Adrenal gland (tissue), 19 donors: ENCODE measurements around the gene TCEAL8. TPM values are rescaled to one million over a fixed set of nuclear protein-coding genes. Genes with fewer than 3 reads are reported as not detected.

ENCODE experiments used
- DNase-seq, 7 donors: peaks; one replicate each; pipeline ENCODE4 v3.0.0-alpha.2; 2019 to 2020
- H3K27ac ChIP-seq, 5 donors: fragments of 200-600 bp; sonication (generic) in 4 of 5; 1 replicate in 3 of 5; 2 replicates in 2 of 5; pipeline versions ENCODE4 v1.5.1 to v1.8.0; 2016 to 2020; ENCODE audit warnings: mild to moderate bottlenecking in 1 of 5
- H3K27me3 ChIP-seq: fragments of 200-600 bp; 2 replicates; pipeline ENCODE4 v1.8.0; 2021
- H3K36me3 ChIP-seq, 2 donors: fragments of 200-600 bp; replicated peaks in 1 of 2; 1 replicate in 1 of 2; 2 replicates in 1 of 2; pipeline versions ENCODE4 v1.5.1 to v1.8.0; 2018 to 2022
- H3K4me1 ChIP-seq, 2 donors: fragments of 200-600 bp; replicated peaks in 1 of 2; 1 replicate in 1 of 2; 2 replicates in 1 of 2; pipeline versions ENCODE4 v1.5.1 to v1.8.0; 2018 to 2021
- H3K4me3 ChIP-seq, 4 donors: fragments of 200-600 bp; sonication (generic) in 3 of 4; one replicate each; pipeline ENCODE4 v1.5.1; 2016 to 2018
- H3K9me3 ChIP-seq, 3 donors: fragments of 200-600 bp; sonication (generic) in 1 of 3; replicated peaks in 1 of 3; 1 replicate in 2 of 3; 2 replicates in 1 of 3; pipeline versions ENCODE4 v1.5.1 to v1.8.0; 2016 to 2021
- CTCF ChIP-seq, 6 experiments: fragments of 450-650 bp in 4 of 6; fragments of 200-600 bp in 2 of 6; sonication (generic) in 1 of 6; IDR thresholded peaks; 1 replicate in 5 of 6; 2 replicates in 1 of 6; pipeline versions ENCODE4 v1.5.1 to v1.8.0; 2016 to 2021; ENCODE audit warnings: antibody characterized with exemption in 6 of 6, mild to moderate bottlenecking in 2 of 6, moderate library complexity in 1 of 6
- POLR2A ChIP-seq, 2 donors: fragments of 450-650 bp; IDR thresholded peaks; one replicate each; pipeline ENCODE4 v1.6.1; 2017; ENCODE audit warnings: antibody characterized with exemption in 2 of 2, mild to moderate bottlenecking in 2 of 2, moderate library complexity in 1 of 2
- WGBS, 4 donors: extraction: QIAGEN DNeasy Blood & Tissue Kit in 2 of 4; methylation state at CpG; one replicate each; pipeline versions ENCODE4 v1.1.5 to v1.1.7; 2013 to 2017; 5-methylcytosine and 5-hydroxymethylcytosine counted together
- intact Hi-C, 2 donors: fragments of 100-400 bp; cut with DNase I; formaldehyde crosslinking; loops; one replicate each; pipeline versions ENCODE4 v1.14.1 to v1.15.0; 2022 to 2023
- long read RNA-seq, 10 donors: library from polyadenylated mRNA in 3 of 10; unstranded in 2 of 10; stranded (forward) in 1 of 10; transcript quantifications; one replicate each; pipeline ENCODE4 v2.0.0 and lab custom pipeline, GENCODE V29; 2021 to 2026
- polyA plus RNA-seq, 3 donors: library from polyadenylated mRNA; stranded (reverse); fragments of 200-250 nt in 2 of 3; fragments of 350-450 nt in 1 of 3; fragmentation: Illumina TruSeq in 1 of 3; extraction: RNeasy Lipid Tissue Mini Kit (QIAGEN cat#74804) in 1 of 3; gene quantifications; one replicate each; pipeline ENCODE4 v1.2.3, GENCODE V29; 2013 to 2014
- total RNA-seq, 9 donors: library from RNA; depleted of rRNA in 4 of 9; stranded (reverse); fragments of >200 nt in 4 of 9; fragments of 120-200 nt in 1 of 9; fragmentation: NEBNext Ultra II Directional in 1 of 9; extraction: Animal tissue kit (Norgen Biotek cat#: 25700) in 1 of 9; gene quantifications; one replicate each; pipeline versions ENCODE4 v1.1.0 to v1.2.4, GENCODE V29; 2013 to 2023
- donor health status: healthy with polysubstance abuse.
- donor health status: Bipolar disorder and iron deficiency.
- donor health status: DM: yes; HTN: yes; CAD: no.
- donor health status: DM: no; HTN: no; CAD: no.
- donor health status: DM: no; HTN: no; CAD: no.
- donor health status: DM: yes; HTN: yes; CAD: no.

The TCEAL8 gene
- total RNA-seq (100 to 1,000 TPM in 1 of 9 donors, 10 to 100 TPM in 8; 54.5 to 156 (median 63.9) TPM), polyA plus RNA-seq (100 to 1,000 TPM in 1 of 3 donors, 10 to 100 TPM in 2; 46.3 to 137 (median 64.0) TPM)
- long read RNA-seq, donor 1, transcript TCEAL8-202 (3 exons, 1,222 nt): major isoform, 64 of 94 reads
- long read RNA-seq, donor 1, transcript TCEAL8-201 (2 exons, 1,131 nt): minor isoform, 18 of 94 reads
- long read RNA-seq, donor 1, partial matches to known transcripts: 12 of 94 reads
- long read RNA-seq, donor 1, other reads (novel, unspliced or antisense): 0 of 94 reads
- long read RNA-seq, donor 2, transcript TCEAL8-202 (3 exons, 1,222 nt): major isoform, 38 of 62 reads
- long read RNA-seq, donor 2, transcript TCEAL8-201 (2 exons, 1,131 nt): minor isoform, 12 of 62 reads
- long read RNA-seq, donor 2, partial matches to known transcripts: 12 of 62 reads
- long read RNA-seq, donor 2, other reads (novel, unspliced or antisense): 0 of 62 reads
- long read RNA-seq, donor 3, transcript TCEAL8-201 (2 exons, 1,131 nt): minor isoform, 14 of 56 reads
- long read RNA-seq, donor 3, transcript TCEAL8-202 (3 exons, 1,222 nt): major isoform, 42 of 56 reads
- long read RNA-seq, donor 3, partial matches to known transcripts: 0 of 56 reads
- long read RNA-seq, donor 3, other reads (novel, unspliced or antisense): 0 of 56 reads
- long read RNA-seq, donor 4, transcript TCEAL8-202 (3 exons, 1,222 nt): major isoform, 33 of 44 reads
- long read RNA-seq, donor 4, transcript TCEAL8-201 (2 exons, 1,131 nt): minor isoform, 9 of 44 reads
- long read RNA-seq, donor 4, partial matches to known transcripts: 0 of 44 reads
- long read RNA-seq, donor 4, other reads (novel, unspliced or antisense): 2 of 44 reads
- long read RNA-seq, donor 5, transcript TCEAL8-201 (2 exons, 1,131 nt): minor isoform, 5 of 63 reads
- long read RNA-seq, donor 5, transcript TCEAL8-202 (3 exons, 1,222 nt): major isoform, 46 of 63 reads
- long read RNA-seq, donor 5, partial matches to known transcripts: 0 of 63 reads
- long read RNA-seq, donor 5, other reads (novel, unspliced or antisense): 12 of 63 reads
- long read RNA-seq, donor 6, transcript TCEAL8-202 (3 exons, 1,222 nt): major isoform, 18 of 22 reads
- long read RNA-seq, donor 6, partial matches to known transcripts: 0 of 22 reads
- long read RNA-seq, donor 6, other reads (novel, unspliced or antisense): 1 of 22 reads
- long read RNA-seq, donor 7, transcript TCEAL8-202 (3 exons, 1,222 nt): major isoform, 41 of 59 reads
- long read RNA-seq, donor 7, transcript TCEAL8-201 (2 exons, 1,131 nt): minor isoform, 9 of 59 reads
- long read RNA-seq, donor 7, partial matches to known transcripts: 9 of 59 reads
- long read RNA-seq, donor 7, other reads (novel, unspliced or antisense): 0 of 59 reads
- long read RNA-seq, donor 8, transcript TCEAL8-201 (2 exons, 1,131 nt): minor isoform, 23 of 118 reads
- long read RNA-seq, donor 8, transcript TCEAL8-202 (3 exons, 1,222 nt): major isoform, 83 of 118 reads
- long read RNA-seq, donor 8, partial matches to known transcripts: 6 of 118 reads
- long read RNA-seq, donor 8, other reads (novel, unspliced or antisense): 6 of 118 reads
- long read RNA-seq, donor 9, transcript TCEAL8-202 (3 exons, 1,222 nt): major isoform, 45 of 65 reads
- long read RNA-seq, donor 9, transcript TCEAL8-201 (2 exons, 1,131 nt): minor isoform, 10 of 65 reads
- long read RNA-seq, donor 9, partial matches to known transcripts: 9 of 65 reads
- long read RNA-seq, donor 9, other reads (novel, unspliced or antisense): 0 of 65 reads
- long read RNA-seq, donor 10, transcript TCEAL8-202 (3 exons, 1,222 nt): major isoform, 45 of 579 reads
- long read RNA-seq, donor 10, partial matches to known transcripts: 468 of 579 reads
- long read RNA-seq, donor 10, other reads (novel, unspliced or antisense): 62 of 579 reads

- no peaks in the 10 kb centered on the region for H3K4me1 ChIP-seq
- 0 to 31% (median 14%) methylated on average over 14 to 22 of the region's 22 CpGs for WGBS, 4 donors
- no peaks in the 10 kb centered on the region for H3K36me3 ChIP-seq
- peak within 1 kb of the TSS; percentile 62 to 85 (median 74) for H3K27ac ChIP-seq
- H3K4me3 ChIP-seq: peak within 1 kb of the TSS; percentile 14 to 69 (median 21)
- H3K9me3 ChIP-seq: no peaks in the 10 kb centered on the region
- peaks cover 3% of the 10 kb centered on the region for H3K27me3 ChIP-seq
- intact Hi-C loops: no loop called here
- peak; percentile 71 to 90 (median 84) for DNase-seq
- TF ChIP-seq CTCF (IDR thresholded peaks at IDR 0.05): no peak
- TF ChIP-seq POLR2A (IDR thresholded peaks at IDR 0.05): peak in 1 of 2 donors; percentile 65
These were observed at the start of gene TCEAL8 for GRCh38 chrX:103254921-103255493. TSS of gene TCEAL8 (minus strand) at chrX:103255155. CDS start at chrX:103253979, 1,176 bp downstream.

GRCh38 chrX:103304705-103305104 lies 49.8 kb upstream of the TCEAL8 start:
- Histone ChIP-seq H3K4me3 (no peak overlapping the region), H3K9me3 (no peaks in the 10 kb centered on the region), H3K4me1 (no peaks in the 10 kb centered on the region), H3K27me3 (no peaks in the 10 kb centered on the region), H3K27ac (no peak overlapping the region), H3K36me3 (no peaks in the 10 kb centered on the region)
- TF ChIP-seq POLR2A (IDR thresholded peaks at IDR 0.05) (no peak), CTCF (IDR thresholded peaks at IDR 0.05) (no peak)
- intact Hi-C loops: no loop called here
- DNase-seq: no peak

- WGBS, 4 donors: 72 to 96% (median 84%) methylated on average over 1 to 2 of the region's 2 CpGs
- Histone ChIP-seq H3K36me3 (no peaks in the 10 kb centered on the region), H3K4me1 (no peaks in the 10 kb centered on the region), H3K27ac (no peak overlapping the region), H3K27me3 (peaks cover 2% of the 10 kb centered on the region), H3K9me3 (no peaks in the 10 kb centered on the region), H3K4me3 (no peak overlapping the region)
- intact Hi-C loops: no loop called here
- TF ChIP-seq POLR2A (IDR thresholded peaks at IDR 0.05) (no peak), CTCF (IDR thresholded peaks at IDR 0.05) (no peak)
- no peak for DNase-seq
These were observed 38.2 kb upstream of the TCEAL8 start for GRCh38 chrX:103293118-103293517.
